Dermis microvascular lymphatic vessel endothelial cell (primary cell): ENCODE measurements around the gene IFI27. TPM values are rescaled to one million over a fixed set of nuclear protein-coding genes. Genes with fewer than 3 reads are reported as not detected.

ENCODE experiments used
- DNase-seq, 2 donors: peaks; one replicate each; pipeline versions ENCODE4 v3.0.0 to v3.0.0-alpha.2; 2010; ENCODE audit warnings: low read depth in 2 of 2
- total RNA-seq: library from RNA; depleted of rRNA; stranded (reverse); fragments of >200 nt; gene quantifications from 2 replicates; pipeline ENCODE4 v1.2.1, GENCODE V29; 2014

IFI27 gene
- total RNA-seq, 1 donor from 2014 or later: 62.0 TPM

GRCh38 chr14:94102768-94103482, 7.6 kb upstream of the IFI27 start:
- no peak for DNase-seq

- no peak for DNase-seq
Observed at GRCh38 chr14:94103554-94104150, 6.9 kb upstream of the IFI27 start.

DNA sequence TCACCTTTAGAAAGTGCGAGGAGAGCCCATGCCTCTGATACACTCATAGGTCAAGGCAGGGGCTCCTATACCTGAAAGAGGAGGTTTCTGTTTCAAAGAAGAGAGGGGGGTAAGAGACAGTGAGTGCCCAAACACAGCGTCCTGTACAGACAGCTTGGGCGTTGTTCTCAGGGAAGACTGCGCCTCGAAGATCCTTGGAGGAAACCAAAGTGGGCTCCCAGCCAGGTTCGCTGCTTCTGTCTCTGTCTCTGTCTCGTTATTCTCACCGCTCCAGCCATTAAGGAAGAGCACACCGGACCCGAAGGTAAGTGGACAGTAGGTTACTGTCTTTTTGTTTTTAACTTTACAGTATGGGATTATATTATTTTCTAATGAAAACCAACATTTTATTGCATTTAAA, 5.8 kb upstream of the IFI27 start:
- no peak for DNase-seq

DNA sequence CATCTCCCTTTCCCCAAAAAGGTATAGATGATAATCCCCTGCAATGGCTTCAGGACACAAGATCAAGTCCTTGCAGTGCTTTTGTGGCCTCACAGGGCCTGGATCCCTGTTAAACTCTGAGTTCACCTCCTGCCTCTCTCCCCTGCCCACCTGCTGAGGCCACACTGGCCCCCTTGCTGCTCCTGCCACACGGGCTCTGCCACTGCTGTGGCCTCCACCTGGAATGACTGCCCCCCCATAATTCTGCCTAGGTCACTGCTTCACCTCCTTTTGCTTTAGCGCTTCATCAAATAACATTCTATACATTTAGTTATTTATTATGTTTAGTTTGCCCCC, 653 bp upstream of the IFI27 start:
- DNase-seq: no peak

GRCh38 chr14:94111276-94112095, 950 bp downstream of the IFI27 start:
- no peak for DNase-seq

- no peak for DNase-seq
Observed at GRCh38 chr14:94112513-94113063, 2.1 kb downstream of the IFI27 start.

DNA sequence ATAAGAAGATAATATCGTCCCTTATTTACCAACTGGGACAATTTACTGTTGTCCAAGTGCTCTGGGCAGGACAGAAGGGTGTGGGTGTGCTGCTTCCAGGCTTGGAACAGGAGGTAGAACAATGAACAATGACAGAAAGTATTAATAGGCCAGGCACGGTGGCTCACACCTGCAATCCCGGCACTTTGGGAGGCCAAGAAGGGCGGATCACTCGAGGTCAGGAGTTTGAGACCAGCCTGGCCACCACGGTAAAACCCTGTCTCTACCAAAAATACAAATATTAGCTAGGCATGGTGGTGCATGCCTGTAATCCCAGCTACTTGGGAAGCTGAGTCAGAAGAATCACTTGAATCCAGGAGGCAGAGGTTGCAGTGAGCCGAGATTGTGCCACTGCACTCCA, 2.5 kb downstream of the IFI27 start:
- no peak for DNase-seq

DNA sequence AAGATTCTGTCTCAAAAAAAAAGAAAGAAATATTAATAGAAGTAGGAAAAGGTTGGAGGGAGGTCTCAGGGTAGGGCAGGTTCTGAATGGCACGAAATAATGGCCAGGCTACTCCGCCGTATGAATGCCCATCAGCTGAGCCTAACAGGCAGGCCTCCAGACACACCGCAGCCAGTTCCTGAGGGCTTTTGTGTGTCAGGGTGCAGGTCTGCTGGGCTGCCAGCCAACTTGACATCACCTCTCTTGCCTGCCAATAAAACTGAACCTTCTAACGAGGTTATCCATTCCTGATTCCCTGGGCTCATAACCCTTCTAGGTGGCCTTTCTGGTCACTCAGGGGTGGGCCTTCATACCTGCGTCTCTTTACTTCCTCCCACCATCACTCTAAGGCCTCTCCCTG, 3.0 kb downstream of the IFI27 start:
- DNase-seq: peak; percentile 55 to 56

- DNase-seq: no peak
Observed at GRCh38 chr14:94113908-94114588, 3.5 kb downstream of the IFI27 start.

DNA sequence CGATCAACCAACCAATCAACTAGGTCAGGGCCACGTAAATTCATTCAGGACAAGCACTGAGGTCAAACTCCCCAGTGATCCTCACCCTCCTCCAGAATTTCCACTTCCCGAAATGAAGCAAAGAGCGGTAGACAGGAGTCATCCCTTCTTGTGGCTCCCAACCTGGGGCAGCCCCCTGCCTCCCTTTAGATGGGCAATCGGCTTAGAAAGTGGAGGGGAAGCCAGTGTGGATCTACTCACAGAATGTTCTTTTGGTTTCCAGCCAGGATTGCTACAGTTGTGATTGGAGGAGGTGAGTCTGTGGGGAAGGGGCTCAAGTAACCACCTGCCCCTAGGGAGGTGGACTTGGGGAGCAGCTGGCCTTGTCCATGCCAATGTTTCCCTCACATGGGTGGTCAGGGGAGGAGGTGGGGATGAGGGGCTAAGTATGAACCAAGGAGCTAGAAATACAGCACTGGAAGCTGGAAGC, 4.1 kb downstream of the IFI27 start:
- no peak for DNase-seq

GRCh38 chr14:94115058-94115591, 4.6 kb downstream of the IFI27 start:
- DNase-seq: peak in 1 of 2 donors; percentile 40

DNA sequence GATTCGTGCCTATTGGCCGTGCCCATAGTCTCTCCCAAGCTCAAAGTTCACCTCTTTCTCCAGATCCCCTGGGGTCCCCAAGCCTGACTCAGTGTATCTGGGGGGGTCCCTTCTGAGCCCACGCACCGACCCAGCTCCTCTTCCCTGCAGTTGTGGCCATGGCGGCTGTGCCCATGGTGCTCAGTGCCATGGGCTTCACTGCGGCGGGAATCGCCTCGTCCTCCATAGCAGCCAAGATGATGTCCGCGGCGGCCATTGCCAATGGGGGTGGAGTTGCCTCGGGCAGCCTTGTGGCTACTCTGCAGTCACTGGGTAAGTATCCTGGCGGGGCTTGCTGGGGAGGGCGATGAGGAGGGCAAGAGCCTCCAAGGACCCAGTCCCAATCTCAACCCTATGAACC, 5.1 kb downstream of the IFI27 start:
- no peak for DNase-seq

GRCh38 chr14:94116701-94117100, 6.2 kb downstream of the IFI27 start:
- DNase-seq: no peak

DNA sequence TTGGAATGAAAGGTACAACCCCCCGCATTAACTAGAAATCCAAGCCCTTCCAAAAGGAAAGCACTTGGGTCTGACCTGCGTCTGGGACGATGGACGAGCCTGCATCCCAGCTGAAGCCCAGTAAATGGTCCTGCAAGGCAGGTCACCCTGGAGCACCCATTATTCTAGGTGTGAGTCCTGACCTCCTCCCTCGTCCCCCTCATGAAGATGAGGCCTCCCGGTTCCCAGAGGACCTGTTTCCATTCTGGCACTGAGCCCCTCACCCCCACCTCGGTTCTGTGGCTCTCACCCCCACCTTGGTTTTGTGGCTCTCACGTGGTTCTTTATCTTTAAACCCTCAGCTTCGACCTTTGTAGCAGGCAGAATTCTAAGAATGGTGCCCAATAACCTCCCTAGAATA, 7.3 kb downstream of the IFI27 start:
- no peak for DNase-seq

- DNase-seq: no peak
Observed at GRCh38 chr14:94119071-94119470, 8.5 kb downstream of the IFI27 start.

DNA sequence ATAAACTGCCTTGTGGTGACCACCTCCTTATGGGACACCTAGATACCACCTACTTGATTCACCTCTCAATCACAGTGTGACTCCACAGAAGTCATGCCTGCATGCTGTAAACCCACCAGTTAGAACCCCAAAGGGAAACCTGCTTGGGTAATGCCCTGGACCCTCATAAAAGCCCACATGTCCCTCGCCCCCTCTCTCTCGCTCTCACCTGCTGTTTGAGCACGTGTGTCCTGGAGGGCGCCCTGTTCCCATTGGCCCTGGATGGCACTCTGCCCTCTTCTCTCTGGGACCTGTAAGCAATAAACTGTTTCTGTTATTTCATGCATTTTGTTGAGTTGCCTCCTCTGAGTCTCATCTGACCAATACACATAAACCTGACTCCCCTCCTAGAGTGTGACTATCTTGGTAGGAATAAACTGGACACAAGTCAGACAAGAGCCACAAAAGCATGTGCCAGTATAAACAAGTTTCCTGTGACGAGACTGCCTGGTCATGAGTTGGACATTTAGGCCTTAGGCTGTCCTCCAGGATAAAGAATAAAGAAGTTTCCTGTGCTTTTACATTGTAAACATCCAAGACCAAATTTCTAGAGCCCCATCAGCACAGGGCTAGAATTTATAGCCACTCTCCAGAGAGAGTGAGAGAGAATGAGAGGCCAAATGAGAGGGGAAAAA, 10.3 kb downstream of the IFI27 start:
- DNase-seq: peak in 1 of 2 donors; percentile 42

DNA sequence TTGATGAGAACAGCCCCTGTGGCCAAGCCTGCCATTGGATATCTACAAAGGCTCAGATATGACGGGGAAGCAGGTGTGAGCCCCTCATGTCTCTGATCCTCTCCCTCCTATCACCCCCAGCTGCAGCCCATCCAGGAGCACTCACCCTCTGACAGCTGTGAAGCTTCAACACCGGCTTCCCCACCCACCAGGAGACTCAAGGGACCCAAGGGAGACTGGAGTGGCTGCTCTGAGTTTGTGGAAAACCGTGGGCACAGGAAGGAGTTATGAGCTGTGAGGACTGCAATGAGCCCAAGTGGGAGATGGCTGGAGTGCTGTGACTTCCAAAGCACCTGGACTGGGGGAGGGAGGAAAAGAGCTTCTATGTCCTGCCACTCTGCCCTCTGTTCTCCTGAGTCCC, 10.9 kb downstream of the IFI27 start:
- no peak for DNase-seq

- DNase-seq: no peak
Observed at GRCh38 chr14:94122438-94122837, 11.9 kb downstream of the IFI27 start.

GRCh38 chr14:94123296-94123695, 12.8 kb downstream of the IFI27 start:
- DNase-seq: no peak

GRCh38 chr14:94123868-94124267, 13.3 kb downstream of the IFI27 start:
- no peak for DNase-seq
